Kasumi-1 (cell line): Measurements from ENCODE around the gene UBQLN1.

Experiments used
- DNase-seq, 2 experiments: peaks; one replicate each; lab custom pipeline; 2025; lab: John Stamatoyannopoulos, UW

Gene UBQLN1

GRCh38 chr9:83691492-83691891 is 16.3 kb downstream of the UBQLN1 start:
- DNase-seq = no peak

- no peak for DNase-seq
These were observed 18.8 kb downstream of the UBQLN1 start for GRCh38 chr9:83688921-83689320.

- no peak for DNase-seq
These were observed 26.3 kb downstream of the UBQLN1 start for GRCh38 chr9:83681490-83681889.

GRCh38 chr9:83680233-83680632 is 27.5 kb downstream of the UBQLN1 start:
- no peak for DNase-seq

GRCh38 chr9:83677596-83677995 is 30.2 kb downstream of the UBQLN1 start:
- no peak for DNase-seq

GRCh38 chr9:83675466-83675865 is 32.3 kb downstream of the UBQLN1 start:
- DNase-seq = no peak

GRCh38 chr9:83671451-83671850 is 36.3 kb downstream of the UBQLN1 start:
- DNase-seq = no peak

GRCh38 chr9:83670381-83670780 is 37.4 kb downstream of the UBQLN1 start:
- DNase-seq = no peak

GRCh38 chr9:83669067-83669466 is 38.7 kb downstream of the UBQLN1 start:
- no peak for DNase-seq

- peak; percentile 20 to 42 for DNase-seq
These were observed 42.1 kb downstream of the UBQLN1 start for GRCh38 chr9:83665580-83666200.

GRCh38 chr9:83662933-83663332 is 44.8 kb downstream of the UBQLN1 start:
- DNase-seq = no peak

- no peak for DNase-seq
These were observed 50.8 kb downstream of the UBQLN1 start for GRCh38 chr9:83656952-83657351.

GRCh38 chr9:83656032-83656680 is 51.6 kb downstream of the UBQLN1 start:
- DNase-seq = no peak

- DNase-seq = peak; percentile 23 to 28
These were observed 52.3 kb downstream of the UBQLN1 start for GRCh38 chr9:83655433-83655832.

GRCh38 chr9:83652433-83652832 is 55.3 kb downstream of the UBQLN1 start:
- no peak for DNase-seq

- DNase-seq = no peak
These were observed 56.2 kb downstream of the UBQLN1 start for GRCh38 chr9:83651558-83651957.

- no peak for DNase-seq
These were observed 58.2 kb downstream of the UBQLN1 start for GRCh38 chr9:83649515-83649914.

- peak; percentile 50 to 75 for DNase-seq
These were observed 58.7 kb downstream of the UBQLN1 start for GRCh38 chr9:83649080-83649479.

- no peak for DNase-seq
These were observed 61.1 kb downstream of the UBQLN1 start for GRCh38 chr9:83646500-83647239.

- no peak for DNase-seq
These were observed 65.0 kb downstream of the UBQLN1 start for GRCh38 chr9:83642793-83643192.

GRCh38 chr9:83639266-83639665 is 68.5 kb downstream of the UBQLN1 start:
- DNase-seq = no peak

- DNase-seq = no peak
These were observed 70.4 kb downstream of the UBQLN1 start for GRCh38 chr9:83637389-83637788.

- DNase-seq = no peak
These were observed 70.9 kb downstream of the UBQLN1 start for GRCh38 chr9:83636813-83637212.
